CD1c-positive myeloid dendritic cell (primary cell): Measurements from ENCODE around the gene SERINC2.
A peak's percentile ranks its signal among the peaks of the same experiment; 100 is the strongest.
"Not testable (repeated sequence)": the region's sequence is repeated elsewhere in the genome, so short reads cannot be mapped to it uniquely, and the experiment has no call there.

ENCODE experiments used
- DNase-seq: peaks from one replicate; pipeline ENCODE4 v3.0.0-alpha.2; 2016; ENCODE audit errors: extremely low spot score

SERINC2 gene

DNA sequence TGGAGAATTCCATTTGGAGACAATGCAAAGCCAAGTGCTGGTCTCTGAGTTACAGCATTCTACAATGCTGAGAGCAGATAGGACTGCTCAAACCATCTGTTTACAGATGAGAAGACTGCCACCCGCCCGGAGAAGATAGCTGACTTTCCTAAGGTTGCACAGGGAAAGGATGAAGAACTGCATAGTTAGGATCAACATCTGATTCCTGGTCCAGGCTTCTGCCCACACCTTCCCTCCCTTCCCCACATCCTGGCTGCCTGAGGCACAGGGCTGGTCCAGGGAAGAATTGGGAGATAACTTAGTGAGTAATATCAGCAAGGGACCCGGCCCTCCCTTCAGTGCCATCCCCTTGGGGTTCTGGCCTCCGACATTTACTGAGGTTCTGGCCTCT, 2.0 kb downstream of the SERINC2 start:
- DNase-seq: no peak

- no peak for DNase-seq
These were observed 2.6 kb downstream of the SERINC2 start for GRCh38 chr1:31415658-31416057.

DNA sequence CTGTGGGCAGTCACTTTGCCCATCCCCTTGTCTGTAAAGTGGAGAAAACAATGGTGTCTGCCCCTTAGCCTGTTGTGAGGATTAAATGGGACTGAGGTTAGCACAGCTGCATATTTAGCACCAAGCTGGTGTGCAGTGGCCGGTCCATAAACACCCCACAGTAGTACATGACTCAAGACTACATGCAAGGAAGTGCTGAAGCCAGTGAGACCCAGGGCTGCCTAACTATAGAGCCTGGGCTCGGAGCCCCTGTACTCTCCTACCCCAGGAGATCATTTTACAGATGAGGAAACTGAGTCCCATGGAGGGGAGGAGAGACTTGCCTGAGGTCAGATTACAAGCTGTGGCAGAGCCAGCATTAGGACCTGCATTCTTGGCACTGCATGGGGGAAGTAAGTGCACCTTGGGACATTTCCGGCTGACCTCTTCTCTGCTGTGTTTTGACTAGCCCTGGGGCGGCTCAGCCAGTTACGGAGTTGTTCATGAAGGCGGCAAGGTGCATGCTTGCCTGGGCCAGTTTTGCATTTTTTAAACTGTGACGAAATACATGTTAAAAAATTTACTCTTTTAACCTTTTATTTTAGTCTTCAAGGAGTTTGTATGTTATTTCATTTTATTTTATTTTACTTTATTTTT, 3.2 kb downstream of the SERINC2 start:
- no peak for DNase-seq

- DNase-seq: no peak
These were observed 4.1 kb downstream of the SERINC2 start for GRCh38 chr1:31417148-31417547.

DNA sequence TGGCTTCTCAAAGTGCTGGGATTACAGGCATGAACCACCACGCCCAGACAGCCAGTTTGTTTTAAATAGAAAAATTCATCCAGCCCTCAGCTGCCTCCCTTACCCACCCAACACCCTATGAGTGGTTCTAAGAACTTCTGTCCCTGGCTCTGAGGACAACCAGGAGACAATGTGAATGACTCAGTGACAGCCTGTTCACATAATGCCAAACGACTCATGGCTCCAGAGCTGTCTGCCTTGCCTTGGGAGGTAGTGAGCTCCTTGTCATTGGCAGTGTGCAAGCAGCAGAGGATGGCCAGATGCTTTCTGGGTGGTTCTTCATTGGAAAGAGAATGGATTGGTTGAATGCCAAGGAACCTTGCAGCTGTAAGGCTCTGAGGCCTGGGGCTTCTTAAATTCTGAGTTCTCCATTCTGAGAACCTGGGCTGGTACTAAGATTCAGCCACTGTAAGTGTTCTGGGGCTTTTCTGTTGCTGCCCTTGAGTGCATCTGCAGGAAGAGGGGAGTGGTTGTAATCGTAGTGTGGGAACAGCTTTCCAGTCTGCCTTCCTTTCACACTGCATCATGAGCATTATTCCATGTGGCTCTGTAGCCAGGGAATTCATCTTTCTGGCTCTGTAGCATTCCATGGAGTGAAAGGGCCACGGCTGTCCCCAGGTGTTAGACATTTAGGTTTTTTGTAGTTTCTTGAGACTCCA, 5.8 kb downstream of the SERINC2 start:
- DNase-seq: no peak

GRCh38 chr1:31420716-31421115, 7.7 kb downstream of the SERINC2 start:
- no peak for DNase-seq

GRCh38 chr1:31421371-31422040, 8.5 kb downstream of the SERINC2 start:
- no peak for DNase-seq

DNA sequence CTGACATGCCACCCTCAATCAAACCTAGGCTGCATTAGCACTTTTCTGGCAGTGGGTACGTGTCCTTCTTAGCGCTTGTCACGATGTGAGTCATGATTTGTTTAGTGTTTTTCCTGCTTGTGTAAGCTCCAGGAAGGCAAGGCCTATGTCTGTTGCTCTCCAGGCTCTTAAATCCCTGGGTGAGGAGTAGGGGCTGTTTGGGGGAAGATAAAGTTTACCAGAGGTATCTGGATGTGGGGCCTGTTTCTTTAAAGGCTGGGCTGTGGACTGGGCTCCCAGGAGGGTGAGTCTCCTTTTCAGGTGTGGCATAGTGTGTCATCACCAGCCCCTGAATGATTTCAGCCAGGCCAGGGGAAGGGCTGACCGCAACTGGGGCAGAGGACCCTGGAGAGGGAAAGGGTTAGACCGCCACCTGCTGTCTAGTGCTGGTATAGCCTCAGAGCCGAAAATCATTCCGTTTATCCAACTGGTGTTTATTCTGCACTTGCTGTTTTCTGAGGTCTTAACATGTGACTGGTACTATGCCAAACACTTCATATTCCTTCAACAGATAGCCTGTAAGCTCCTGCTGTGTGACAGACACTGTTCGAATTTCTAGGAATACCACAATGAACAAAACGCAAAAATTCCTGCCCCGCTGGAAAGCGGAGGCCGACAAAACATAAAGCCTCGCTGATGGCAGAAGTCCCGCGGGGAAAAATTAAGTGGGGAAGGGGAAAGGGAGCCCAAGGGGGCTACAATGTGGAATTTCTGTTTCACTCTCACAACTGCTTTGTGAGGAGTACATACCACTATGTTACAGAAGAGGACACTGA, 9.7 kb downstream of the SERINC2 start:
- peak; percentile 78 for DNase-seq

GRCh38 chr1:31423418-31423947, 10.5 kb downstream of the SERINC2 start:
- no peak for DNase-seq

DNA sequence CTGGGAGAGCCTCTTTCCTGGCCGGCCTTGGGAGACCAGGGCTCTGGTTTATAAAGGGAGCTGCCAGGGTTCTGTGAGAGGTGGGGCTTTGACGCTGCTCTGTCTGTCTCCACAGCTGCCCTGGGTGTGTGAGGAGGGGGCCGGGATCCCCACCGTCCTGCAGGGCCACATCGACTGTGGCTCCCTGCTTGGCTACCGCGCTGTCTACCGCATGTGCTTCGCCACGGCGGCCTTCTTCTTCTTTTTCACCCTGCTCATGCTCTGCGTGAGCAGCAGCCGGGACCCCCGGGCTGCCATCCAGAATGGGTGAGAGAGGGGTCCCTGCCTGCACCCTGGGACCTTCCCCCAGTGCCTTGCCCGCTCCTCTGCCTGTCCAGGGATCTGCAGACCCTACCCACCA, 11.6 kb downstream of the SERINC2 start:
- no peak for DNase-seq

GRCh38 chr1:31425301-31426081, 12.5 kb downstream of the SERINC2 start:
- DNase-seq: no peak

DNA sequence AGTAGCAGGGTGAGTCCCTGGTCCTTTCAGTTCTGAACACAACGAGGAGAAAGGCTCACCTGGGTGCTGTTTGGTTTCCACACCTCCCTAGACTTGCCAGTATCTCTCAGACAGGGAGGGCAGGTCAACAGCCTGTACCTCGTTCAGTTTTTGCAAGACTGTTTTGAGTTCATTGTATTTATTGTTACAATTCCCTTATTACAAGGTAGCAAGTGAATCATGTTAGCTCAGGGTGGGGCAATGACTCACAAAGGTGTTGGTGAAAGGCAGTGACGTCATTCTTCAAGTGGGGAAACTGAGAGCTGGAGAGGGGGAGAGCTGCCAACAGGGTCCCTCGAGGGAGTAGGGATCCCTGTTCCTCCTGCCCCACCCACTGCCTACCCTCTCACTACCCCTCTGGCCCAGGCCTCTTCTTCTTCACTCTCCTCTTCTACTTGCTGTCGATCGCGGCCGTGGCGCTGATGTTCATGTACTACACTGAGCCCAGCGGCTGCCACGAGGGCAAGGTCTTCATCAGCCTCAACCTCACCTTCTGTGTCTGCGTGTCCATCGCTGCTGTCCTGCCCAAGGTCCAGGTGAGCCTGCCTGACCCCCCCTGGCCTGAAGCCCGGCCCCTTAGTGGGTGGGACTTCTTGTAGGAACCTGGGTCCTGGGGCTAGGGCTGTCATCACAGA, 13.4 kb downstream of the SERINC2 start:
- no peak for DNase-seq

DNA sequence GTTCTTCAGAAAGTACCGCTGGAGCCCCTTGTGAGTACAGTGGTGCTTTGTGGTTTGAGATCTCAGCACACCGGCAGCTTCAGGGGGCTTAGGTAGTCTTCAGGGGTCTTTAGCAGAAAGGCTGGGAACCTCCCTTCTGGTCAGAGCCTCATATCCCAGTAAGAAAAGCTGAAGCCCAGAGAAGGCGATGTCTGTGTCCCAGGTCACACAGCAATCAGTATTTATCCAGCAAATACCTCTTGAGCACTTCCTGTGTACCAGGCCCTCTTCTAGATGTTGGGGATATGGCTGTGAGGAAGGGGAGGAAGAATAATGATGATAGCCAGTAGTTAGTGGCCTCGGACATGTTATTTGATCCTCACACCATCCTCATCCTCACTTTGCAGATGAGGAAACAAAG, 14.3 kb downstream of the SERINC2 start:
- DNase-seq: no peak

DNA sequence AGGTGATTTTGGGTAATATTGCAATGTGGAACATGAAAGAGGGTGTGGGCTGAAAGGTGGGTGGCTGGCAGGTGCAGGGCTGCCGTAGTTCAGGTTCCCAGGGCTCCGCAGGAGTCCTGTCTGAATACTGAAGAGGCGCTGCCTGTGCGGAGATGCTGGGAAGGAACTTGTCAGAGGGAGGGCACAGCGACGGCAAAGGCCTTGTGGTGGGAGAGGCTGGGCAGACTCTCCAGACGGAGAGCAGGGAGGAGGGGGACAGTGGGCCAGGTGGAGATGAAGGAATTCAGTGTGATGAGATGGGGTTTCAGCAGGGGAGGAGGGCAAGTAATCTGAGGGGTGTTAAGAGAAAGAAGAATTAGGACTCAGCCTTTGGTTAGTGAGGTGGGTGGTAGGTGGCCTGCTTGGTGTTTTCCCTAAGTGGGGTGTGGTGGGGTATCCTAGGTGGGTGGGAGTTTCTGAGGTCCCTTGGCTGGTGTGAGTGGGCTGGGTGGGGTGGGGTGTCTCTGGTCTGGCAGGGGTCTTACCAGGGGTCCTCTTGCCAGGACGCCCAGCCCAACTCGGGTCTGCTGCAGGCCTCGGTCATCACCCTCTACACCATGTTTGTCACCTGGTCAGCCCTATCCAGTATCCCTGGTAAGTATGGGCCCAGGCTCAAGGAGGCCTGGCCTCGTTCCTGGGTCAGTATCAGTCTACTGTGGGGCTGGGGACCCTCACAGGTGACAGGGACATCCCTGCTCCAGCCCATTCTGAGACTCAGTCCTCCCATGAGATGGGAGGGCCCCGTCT, 15.6 kb downstream of the SERINC2 start:
- DNase-seq: no peak

DNA sequence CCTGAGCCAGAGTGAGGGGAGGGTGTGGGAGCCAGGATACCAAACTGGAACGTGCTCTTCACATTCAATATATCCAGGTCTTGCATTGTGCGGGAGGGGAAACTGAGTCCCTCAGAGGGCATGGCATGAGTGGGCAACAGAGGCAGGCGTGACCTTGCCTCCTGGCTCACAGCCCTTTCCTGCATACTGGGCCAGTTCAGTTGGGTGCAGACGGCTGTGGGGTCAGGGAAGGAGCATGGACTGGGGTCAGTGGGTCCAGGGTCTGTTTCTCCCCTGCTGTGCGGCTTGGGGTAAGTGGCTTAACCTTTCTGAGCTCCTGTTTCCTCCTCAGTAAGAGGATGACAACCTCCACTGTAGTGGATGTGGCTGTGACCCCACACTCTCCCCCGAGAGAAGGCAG, 16.6 kb downstream of the SERINC2 start:
- DNase-seq: no peak

- not testable (repeated sequence) for DNase-seq
These were observed 18.6 kb downstream of the SERINC2 start for GRCh38 chr1:31431351-31432257.

DNA sequence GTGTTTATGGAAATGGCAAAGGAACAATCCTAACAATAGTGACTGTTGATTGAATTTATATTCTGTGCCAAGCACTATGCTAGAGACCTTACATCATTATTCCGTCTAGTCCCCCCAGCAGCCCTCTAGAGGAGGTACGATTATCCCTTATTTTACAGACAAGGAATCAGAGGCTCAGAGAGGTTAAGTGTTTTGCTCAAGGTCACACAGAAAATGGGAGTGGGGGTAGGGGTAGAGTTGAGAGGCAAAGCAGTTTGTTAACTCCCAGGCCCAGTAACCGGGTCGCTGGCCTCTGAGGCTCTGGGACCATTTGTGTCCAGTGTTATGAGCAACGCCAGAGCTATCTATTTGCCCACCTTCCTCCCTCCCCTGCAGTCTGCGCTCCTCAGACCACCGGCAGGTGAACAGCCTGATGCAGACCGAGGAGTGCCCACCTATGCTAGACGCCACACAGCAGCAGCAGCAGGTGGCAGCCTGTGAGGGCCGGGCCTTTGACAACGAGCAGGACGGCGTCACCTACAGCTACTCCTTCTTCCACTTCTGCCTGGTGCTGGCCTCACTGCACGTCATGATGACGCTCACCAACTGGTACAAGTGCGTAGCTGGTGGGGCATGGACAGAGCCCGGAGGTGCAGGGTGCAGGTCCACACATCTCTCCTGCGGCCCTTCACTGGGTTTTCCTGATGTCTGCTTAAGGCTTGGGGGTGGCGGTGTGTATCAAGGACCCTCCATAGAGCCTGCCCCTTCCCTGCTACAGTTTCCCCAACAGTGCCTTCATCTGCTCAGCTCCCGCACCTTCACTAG, 19.8 kb downstream of the SERINC2 start:
- no peak for DNase-seq

- no peak for DNase-seq
These were observed 20.4 kb downstream of the SERINC2 start for GRCh38 chr1:31433396-31433930.
